Nephron (organoid): ENCODE measurements around the gene SLC38A8.

Experiments
- H3K27ac Mint-ChIP-seq, 3 experiments: 2 replicates each; pipeline ENCODE4 v1.8.0; 2020; ENCODE audit warnings: mixed read lengths in 3 of 3, mild to moderate bottlenecking in 2 of 3, moderate library complexity in 1 of 3
- H3K27me3 Mint-ChIP-seq: 2 replicates; pipeline ENCODE4 v1.8.0; 2021; ENCODE audit warnings: low read depth, mild to moderate bottlenecking, moderate library complexity, mixed read lengths
- H3K36me3 Mint-ChIP-seq: 2 replicates; pipeline ENCODE4 v1.8.0; 2020; ENCODE audit warnings: low read depth, mixed read lengths
- H3K4me1 Mint-ChIP-seq: 2 replicates; pipeline ENCODE4 v1.8.0; 2020; ENCODE audit warnings: mixed read lengths
- H3K4me3 Mint-ChIP-seq, 3 experiments: 2 replicates each; pipeline ENCODE4 v1.8.0; 2020; ENCODE audit warnings: mild to moderate bottlenecking in 3 of 3, mixed read lengths in 3 of 3, moderate library complexity in 2 of 3
- H3K9me3 Mint-ChIP-seq: 2 replicates; pipeline ENCODE4 v1.8.0; 2020; ENCODE audit warnings: mixed read lengths
- CTCF ChIP-seq, 3 experiments: fragments of 200-600 bp; sonication (generic); IDR thresholded peaks; one replicate each; pipeline ENCODE4 v1.5.0; 2021; ENCODE audit warnings: antibody characterized with exemption in 3 of 3; ENCODE audit not compliant: unreplicated experiment in 3 of 3

The SLC38A8 gene

GRCh38 chr16:84052071-84052622 is 9.6 kb upstream of the SLC38A8 start:
- Mint-ChIP-seq H3K27ac (no peak overlapping the region), H3K9me3 (no peaks in the 10 kb centered on the region), H3K4me3 (no peak overlapping the region), H3K36me3 (peaks cover 49% of the 10 kb centered on the region), H3K27me3 (no peaks in the 10 kb centered on the region), H3K4me1 (no peaks in the 10 kb centered on the region)
- TF ChIP-seq CTCF (IDR thresholded peaks at IDR 0.05; ENCODE audit: unreplicated experiment in 3 of 3), result no peak

DNA sequence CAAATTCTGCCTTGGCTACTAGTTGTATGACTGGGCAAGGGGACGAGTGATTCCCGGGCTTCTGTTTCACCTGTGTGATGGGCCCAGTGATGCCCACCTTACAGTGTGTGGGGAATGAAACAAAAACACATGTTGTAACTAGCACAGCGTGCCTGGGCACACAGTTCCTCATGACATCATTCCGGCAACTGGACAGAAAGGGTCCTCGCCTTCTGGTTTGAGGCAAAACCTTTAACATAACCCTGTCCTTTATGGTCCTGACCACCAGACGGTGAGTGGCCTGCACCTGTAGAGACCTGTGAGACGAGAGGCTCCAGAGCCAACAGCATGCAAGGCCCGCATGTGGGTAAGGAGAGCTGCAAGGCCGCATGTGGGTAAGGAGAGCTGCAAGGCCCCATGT is 7.7 kb upstream of the SLC38A8 start:
- no peak for TF ChIP-seq CTCF (IDR thresholded peaks at IDR 0.05; ENCODE audit: unreplicated experiment in 3 of 3)
- H3K27me3 Mint-ChIP-seq, result no peaks in the 10 kb centered on the region
- H3K9me3 Mint-ChIP-seq, result no peaks in the 10 kb centered on the region
- no peaks in the 10 kb centered on the region for H3K4me1 Mint-ChIP-seq
- peaks cover 35% of the 10 kb centered on the region for H3K36me3 Mint-ChIP-seq
- H3K4me3 Mint-ChIP-seq, result no peak overlapping the region
- no peak overlapping the region for H3K27ac Mint-ChIP-seq

DNA sequence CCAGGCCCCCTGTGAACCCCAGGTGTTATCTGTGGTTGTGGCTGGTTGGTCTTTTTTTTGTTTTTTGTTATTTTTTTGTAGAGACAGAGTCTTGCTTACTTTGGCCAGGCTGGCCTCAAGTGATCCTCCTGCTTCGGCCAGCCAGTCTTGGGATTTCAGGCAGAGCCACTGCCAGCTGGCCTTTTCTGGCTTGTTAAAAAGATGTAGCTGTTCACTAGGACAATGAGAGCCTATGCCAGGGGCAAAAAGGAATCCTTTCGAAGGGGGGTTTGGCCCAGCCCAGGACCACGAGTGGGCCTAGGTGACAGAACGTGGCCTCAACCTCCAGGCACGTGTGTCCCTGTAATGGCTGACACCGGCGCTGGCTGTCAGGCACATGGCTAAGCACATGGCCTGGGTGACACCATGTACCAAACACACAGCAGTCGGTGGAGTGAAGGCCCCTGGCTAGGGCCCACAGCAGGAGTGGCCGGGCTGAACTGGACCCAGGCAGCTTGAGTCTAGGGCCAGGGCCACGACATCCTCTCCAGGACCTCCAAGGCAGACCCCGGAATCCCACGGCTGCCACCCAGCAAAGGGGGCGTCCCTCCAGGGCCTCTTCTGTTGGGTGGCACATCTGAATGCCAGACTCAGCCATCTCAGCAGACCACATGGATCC is 6.9 kb upstream of the SLC38A8 start:
- no peak overlapping the region for H3K27ac Mint-ChIP-seq
- H3K27me3 Mint-ChIP-seq, result peaks cover 2% of the 10 kb centered on the region

GRCh38 chr16:84048871-84049270 is 6.3 kb upstream of the SLC38A8 start:
- Mint-ChIP-seq H3K4me3 (no peak overlapping the region), H3K9me3 (no peaks in the 10 kb centered on the region), H3K27ac (no peak overlapping the region), H3K4me1 (no peaks in the 10 kb centered on the region), H3K36me3 (peaks cover 23% of the 10 kb centered on the region), H3K27me3 (peaks cover 8% of the 10 kb centered on the region)
- TF ChIP-seq CTCF (IDR thresholded peaks at IDR 0.05; ENCODE audit: unreplicated experiment in 3 of 3), result no peak

More for the DNA sequence above, 6.9 kb upstream of the SLC38A8 start:
- no peak overlapping the region for H3K4me3 Mint-ChIP-seq
- H3K36me3 Mint-ChIP-seq, result peaks cover 28% of the 10 kb centered on the region
- TF ChIP-seq CTCF (IDR thresholded peaks at IDR 0.05; ENCODE audit: unreplicated experiment in 3 of 3), result no peak
- H3K9me3 Mint-ChIP-seq, result no peaks in the 10 kb centered on the region
- H3K4me1 Mint-ChIP-seq, result no peaks in the 10 kb centered on the region

GRCh38 chr16:84048270-84048669 is 5.7 kb upstream of the SLC38A8 start:
- TF ChIP-seq CTCF (IDR thresholded peaks at IDR 0.05; ENCODE audit: unreplicated experiment in 3 of 3), result peak in 1 of 3 experiments; percentile 21
- Mint-ChIP-seq H3K27me3 (peaks cover 14% of the 10 kb centered on the region), H3K9me3 (no peaks in the 10 kb centered on the region)

DNA sequence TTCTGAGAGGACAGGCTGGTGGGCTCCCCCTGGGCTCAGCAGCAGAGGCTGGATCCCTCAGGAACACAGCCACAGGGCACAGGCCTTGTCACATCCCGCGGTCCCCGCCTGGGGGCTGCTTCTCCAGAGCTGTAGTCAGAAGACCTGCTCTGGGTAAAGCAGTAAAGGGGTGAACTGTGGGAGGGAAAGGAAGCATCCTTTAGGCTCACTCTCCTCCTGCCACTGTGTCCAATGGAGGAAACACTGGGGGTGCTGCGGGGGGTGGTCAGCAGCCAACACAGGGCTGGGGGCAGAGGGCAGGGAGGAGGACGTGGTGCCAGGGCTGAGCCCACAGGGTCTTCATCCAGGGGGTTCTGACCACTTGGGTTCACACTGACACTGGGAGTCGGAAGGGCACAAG is 5.0 kb upstream of the SLC38A8 start:
- Mint-ChIP-seq H3K9me3 (no peaks in the 10 kb centered on the region), H3K4me1 (no peaks in the 10 kb centered on the region), H3K27me3 (peaks cover 20% of the 10 kb centered on the region), H3K36me3 (peaks cover 11% of the 10 kb centered on the region), H3K27ac (no peak overlapping the region), H3K4me3 (no peak overlapping the region)
- no peak for TF ChIP-seq CTCF (IDR thresholded peaks at IDR 0.05; ENCODE audit: unreplicated experiment in 3 of 3)

More at GRCh38 chr16:84048270-84048669, 5.7 kb upstream of the SLC38A8 start:
- H3K27ac Mint-ChIP-seq, result no peak overlapping the region
- H3K4me3 Mint-ChIP-seq, result no peak overlapping the region
- peaks cover 17% of the 10 kb centered on the region for H3K36me3 Mint-ChIP-seq
- no peaks in the 10 kb centered on the region for H3K4me1 Mint-ChIP-seq
